ENCODE data around the gene ENDOV. TPM values are rescaled to one million over a fixed set of nuclear protein-coding genes. Genes with fewer than 3 reads are reported as not detected.
A peak's percentile ranks its signal among the peaks of the same experiment; 100 is the strongest.
"Not testable (repeated sequence)": the region's sequence is repeated elsewhere in the genome, so short reads cannot be mapped to it uniquely, and the experiment has no call there.

ENDOV gene
- total RNA-seq, 1 donor from 2014 or later, result 40.7 TPM

DNA sequence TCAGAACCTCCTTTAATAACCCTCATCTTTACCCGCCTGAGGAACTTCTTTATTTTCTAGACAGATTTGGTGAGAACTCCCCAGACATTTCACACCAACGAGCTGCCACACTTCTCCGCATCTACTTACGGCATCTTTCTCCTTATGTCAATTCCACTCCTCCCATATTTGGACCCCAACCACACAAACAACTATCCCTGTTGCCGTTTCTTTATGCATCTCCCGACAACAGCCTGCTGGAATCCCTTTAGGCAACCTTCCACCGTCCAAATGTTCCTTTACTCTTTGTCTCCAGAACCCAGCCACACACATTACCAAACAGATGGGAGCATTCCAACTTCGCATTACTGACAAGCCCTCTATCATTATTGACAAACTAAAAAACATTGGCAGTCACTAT, 8.8 kb upstream of the ENDOV start:
- TF ChIP-seq, protein P1, sequence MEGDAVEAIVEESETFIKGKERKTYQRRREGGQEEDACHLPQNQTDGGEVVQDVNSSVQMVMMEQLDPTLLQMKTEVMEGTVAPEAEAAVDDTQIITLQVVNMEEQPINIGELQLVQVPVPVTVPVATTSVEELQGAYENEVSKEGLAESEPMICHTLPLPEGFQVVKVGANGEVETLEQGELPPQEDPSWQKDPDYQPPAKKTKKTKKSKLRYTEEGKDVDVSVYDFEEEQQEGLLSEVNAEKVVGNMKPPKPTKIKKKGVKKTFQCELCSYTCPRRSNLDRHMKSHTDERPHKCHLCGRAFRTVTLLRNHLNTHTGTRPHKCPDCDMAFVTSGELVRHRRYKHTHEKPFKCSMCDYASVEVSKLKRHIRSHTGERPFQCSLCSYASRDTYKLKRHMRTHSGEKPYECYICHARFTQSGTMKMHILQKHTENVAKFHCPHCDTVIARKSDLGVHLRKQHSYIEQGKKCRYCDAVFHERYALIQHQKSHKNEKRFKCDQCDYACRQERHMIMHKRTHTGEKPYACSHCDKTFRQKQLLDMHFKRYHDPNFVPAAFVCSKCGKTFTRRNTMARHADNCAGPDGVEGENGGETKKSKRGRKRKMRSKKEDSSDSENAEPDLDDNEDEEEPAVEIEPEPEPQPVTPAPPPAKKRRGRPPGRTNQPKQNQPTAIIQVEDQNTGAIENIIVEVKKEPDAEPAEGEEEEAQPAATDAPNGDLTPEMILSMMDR (IDR thresholded peaks at IDR 0.05; ENCODE audit: unreplicated experiment), result no peak
- no peaks in the 10 kb centered on the region for H3K9me3 Mint-ChIP-seq (ENCODE audit: unreplicated experiment)
- no peak for DNase-seq (ENCODE audit: low spot score)
- H3K4me3 Mint-ChIP-seq (ENCODE audit: unreplicated experiment), result no peak overlapping the region
- H3K4me1 Mint-ChIP-seq (ENCODE audit: unreplicated experiment), result peaks cover 19% of the 10 kb centered on the region
- no peak overlapping the region for H3K27ac Mint-ChIP-seq (ENCODE audit: unreplicated experiment)
- no peaks in the 10 kb centered on the region for H3K27me3 Mint-ChIP-seq (ENCODE audit: unreplicated experiment)
- no peaks in the 10 kb centered on the region for H3K36me3 Mint-ChIP-seq (ENCODE audit: low read depth, unreplicated experiment)

DNA sequence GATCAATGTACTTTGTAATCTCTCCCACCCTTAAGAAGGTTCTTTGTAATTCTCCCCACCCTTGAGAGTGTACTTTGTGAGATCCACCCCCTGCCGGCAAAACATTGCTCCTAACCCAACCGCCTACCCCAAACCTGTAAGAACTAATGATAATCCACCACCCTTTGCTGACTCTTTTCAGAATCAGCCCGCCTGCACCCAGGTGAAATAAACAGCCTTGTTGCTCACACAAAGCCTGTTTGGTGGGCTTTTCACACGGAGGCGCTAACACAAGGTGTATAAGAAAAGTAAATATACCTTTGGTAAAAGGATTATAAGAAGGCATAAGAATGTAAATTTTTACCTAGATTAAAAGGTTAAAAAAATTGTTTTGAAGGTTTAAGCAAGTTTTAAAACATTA, 7.0 kb upstream of the ENDOV start:
- DNase-seq (ENCODE audit: low spot score); H3K9me3 Mint-ChIP-seq (ENCODE audit: unreplicated experiment); H3K4me3 Mint-ChIP-seq (ENCODE audit: unreplicated experiment); H3K27ac Mint-ChIP-seq (ENCODE audit: unreplicated experiment); H3K27me3 Mint-ChIP-seq (ENCODE audit: unreplicated experiment); H3K36me3 Mint-ChIP-seq (ENCODE audit: low read depth, unreplicated experiment): not testable (repeated sequence)
- peaks cover 28% of the 10 kb centered on the region for H3K4me1 Mint-ChIP-seq (ENCODE audit: unreplicated experiment)

DNA sequence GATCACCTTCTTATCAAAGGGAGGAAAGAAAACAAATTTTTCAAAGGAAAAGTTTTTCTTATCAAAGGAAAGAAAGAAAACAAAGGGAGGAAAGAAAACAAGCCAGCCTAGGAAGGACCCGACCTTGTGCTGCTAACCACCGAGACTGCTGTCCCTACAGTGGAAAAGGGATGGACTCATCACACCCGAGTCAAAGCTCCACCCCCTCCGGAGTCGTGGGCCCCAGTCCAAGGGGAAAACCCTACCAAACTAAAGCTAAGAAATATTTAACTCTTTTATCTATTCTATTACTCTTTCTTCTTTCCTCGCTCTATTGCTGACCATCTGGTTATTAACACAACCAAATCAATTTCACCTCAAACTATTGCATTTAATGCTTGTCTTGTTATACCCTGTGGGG, 6.1 kb upstream of the ENDOV start:
- no peak for DNase-seq (ENCODE audit: low spot score)
- H3K36me3 Mint-ChIP-seq (ENCODE audit: low read depth, unreplicated experiment), result no peaks in the 10 kb centered on the region
- no peaks in the 10 kb centered on the region for H3K9me3 Mint-ChIP-seq (ENCODE audit: unreplicated experiment)
- peak overlapping the region; percentile 77 for H3K27ac Mint-ChIP-seq (ENCODE audit: unreplicated experiment)
- H3K4me1 Mint-ChIP-seq (ENCODE audit: unreplicated experiment), result peaks cover 36% of the 10 kb centered on the region
- H3K4me3 Mint-ChIP-seq (ENCODE audit: unreplicated experiment), result no peak overlapping the region
- H3K27me3 Mint-ChIP-seq (ENCODE audit: unreplicated experiment), result peaks cover 4% of the 10 kb centered on the region
- TF ChIP-seq, protein P1 (IDR thresholded peaks at IDR 0.05; ENCODE audit: unreplicated experiment), result no peak

DNA sequence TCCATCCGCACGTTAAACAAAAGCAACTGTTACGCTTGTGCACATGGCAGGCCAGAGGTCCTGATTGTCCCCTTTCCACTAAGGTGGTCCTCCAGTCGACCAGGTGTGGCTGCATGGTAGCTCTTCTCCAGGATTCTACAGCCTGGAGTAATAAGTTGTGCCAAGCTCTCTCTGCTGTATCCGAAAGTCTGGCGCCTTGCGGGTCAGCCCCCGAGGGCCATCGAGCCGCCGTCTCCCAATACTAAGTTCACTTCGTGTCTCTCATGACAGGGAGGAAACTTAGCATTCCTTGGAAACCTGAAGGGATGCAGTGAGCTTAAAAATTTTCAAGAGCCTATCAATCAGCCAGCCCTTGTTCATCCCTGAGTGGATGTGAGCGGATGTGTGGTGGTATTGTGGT, 5.3 kb upstream of the ENDOV start:
- TF ChIP-seq, protein P1 (IDR thresholded peaks at IDR 0.05; ENCODE audit: unreplicated experiment), result no peak
- Mint-ChIP-seq H3K27me3 (ENCODE audit: unreplicated experiment) (peaks cover 4% of the 10 kb centered on the region), H3K9me3 (ENCODE audit: unreplicated experiment) (no peaks in the 10 kb centered on the region), H3K4me1 (ENCODE audit: unreplicated experiment) (peaks cover 42% of the 10 kb centered on the region), H3K4me3 (ENCODE audit: unreplicated experiment) (no peak overlapping the region), H3K36me3 (ENCODE audit: low read depth, unreplicated experiment) (no peaks in the 10 kb centered on the region), H3K27ac (ENCODE audit: unreplicated experiment) (no peak overlapping the region)
- no peak for DNase-seq (ENCODE audit: low spot score)

DNA sequence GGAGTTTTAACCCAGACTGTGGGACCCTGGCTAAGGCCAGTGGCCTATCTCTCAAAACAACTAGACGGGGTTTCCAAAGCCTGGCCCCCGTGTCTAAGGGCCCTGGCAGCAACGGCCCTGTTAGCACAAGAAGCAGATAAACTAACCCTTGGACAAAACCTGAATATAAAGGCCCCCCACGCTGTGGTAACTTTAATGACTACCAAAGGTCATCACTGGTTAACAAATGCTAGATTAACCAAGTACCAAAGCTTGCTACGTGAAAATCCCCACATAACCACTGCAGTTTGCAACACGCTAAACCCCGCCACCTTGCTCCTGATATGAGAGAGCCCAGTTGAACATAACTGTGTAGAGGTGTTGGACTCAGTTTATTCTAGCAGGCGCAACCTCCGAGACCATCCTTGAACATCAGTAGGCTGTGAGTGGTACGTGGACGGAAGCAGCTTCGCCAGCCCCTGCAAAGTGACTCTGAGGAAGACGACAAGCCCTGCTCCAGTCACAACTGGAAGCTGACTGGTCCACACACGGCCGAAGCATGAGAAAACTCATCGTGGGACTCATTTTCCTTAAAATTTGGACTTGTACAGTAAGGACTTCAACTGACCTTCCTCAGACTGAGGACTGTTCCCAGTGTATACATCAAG, 4.4 kb upstream of the ENDOV start:
- H3K36me3 Mint-ChIP-seq (ENCODE audit: low read depth, unreplicated experiment); H3K4me3 Mint-ChIP-seq (ENCODE audit: unreplicated experiment); H3K27ac Mint-ChIP-seq (ENCODE audit: unreplicated experiment); H3K27me3 Mint-ChIP-seq (ENCODE audit: unreplicated experiment); DNase-seq (ENCODE audit: low spot score); H3K9me3 Mint-ChIP-seq (ENCODE audit: unreplicated experiment): not testable (repeated sequence)
- H3K4me1 Mint-ChIP-seq (ENCODE audit: unreplicated experiment), result peaks cover 42% of the 10 kb centered on the region

DNA sequence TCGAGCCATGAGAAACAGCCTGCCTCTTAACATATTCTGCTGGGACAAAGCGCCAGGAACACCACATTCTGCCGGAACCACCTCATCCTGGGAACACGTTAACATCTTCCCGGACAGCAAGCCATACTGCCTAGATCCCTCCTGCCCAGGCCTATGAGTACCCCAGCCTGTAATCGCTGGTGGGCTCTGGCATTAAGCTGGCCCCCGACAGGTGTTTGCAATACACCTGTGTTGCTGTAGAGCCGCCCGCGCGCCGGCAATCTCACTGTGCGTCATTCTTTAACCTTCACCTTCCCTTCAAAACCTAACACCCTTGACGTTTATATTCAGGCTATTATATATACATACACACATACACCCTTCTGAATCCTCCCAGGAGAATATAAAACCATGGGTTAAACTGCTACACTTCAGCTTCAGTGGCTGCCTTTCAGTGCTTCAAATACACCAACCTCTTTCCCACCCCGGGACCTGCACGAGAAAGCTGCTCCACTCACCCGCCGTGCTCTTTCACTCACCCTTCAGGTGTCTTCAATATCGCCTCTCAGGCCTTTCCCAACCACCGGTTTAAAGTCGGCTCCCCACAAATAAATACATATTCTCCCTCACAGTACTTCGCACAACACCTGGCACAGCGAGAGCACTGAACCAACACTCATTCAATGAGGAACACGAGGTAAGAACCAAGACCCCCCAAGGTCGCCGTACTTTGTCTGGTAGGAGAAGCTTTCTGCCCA, 1.0 kb upstream of the ENDOV start:
- Mint-ChIP-seq H3K27me3 (ENCODE audit: unreplicated experiment) (peaks cover 7% of the 10 kb centered on the region), H3K9me3 (ENCODE audit: unreplicated experiment) (no peaks in the 10 kb centered on the region), H3K4me3 (ENCODE audit: unreplicated experiment) (peak overlapping the region; percentile 88), H3K36me3 (ENCODE audit: low read depth, unreplicated experiment) (peaks cover 21% of the 10 kb centered on the region), H3K27ac (ENCODE audit: unreplicated experiment) (peak overlapping the region; percentile 76), H3K4me1 (ENCODE audit: unreplicated experiment) (peaks cover 53% of the 10 kb centered on the region)
- DNase-seq (ENCODE audit: low spot score), result no peak
- TF ChIP-seq, protein P1 (IDR thresholded peaks at IDR 0.05; ENCODE audit: unreplicated experiment), result no peak

All from endothelial cell (in vitro differentiated cells).